HepG2 (cell line): ENCODE data around the gene ENTPD6. TPM values are rescaled to one million over a fixed set of nuclear protein-coding genes. Genes with fewer than 3 reads are reported as not detected.

Source experiments
- ARHGAP35 ChIP-seq: sonication (generic); formaldehyde crosslinking; IDR thresholded peaks from 2 replicates; pipeline ENCODE4 v1.9.0; 2022; ENCODE audit warnings: mild to moderate bottlenecking, inconsistent platforms, moderate library complexity, missing genetic modification reagents, borderline replicate concordance
- ATF5 ChIP-seq: sonication (generic); formaldehyde crosslinking; IDR thresholded peaks from 2 replicates; pipeline ENCODE4 v1.4.0; 2020; ENCODE audit warnings: mild to moderate bottlenecking, low read depth, missing genetic modification reagents
- DMTF1 ChIP-seq: sonication (generic); formaldehyde crosslinking; IDR thresholded peaks from 2 replicates; pipeline ENCODE4 v1.4.0; 2020; ENCODE audit warnings: mild to moderate bottlenecking, missing genetic modification reagents
- FUBP1 ChIP-seq: sonication (generic); formaldehyde crosslinking; IDR thresholded peaks from 2 replicates; pipeline ENCODE4 v1.5.1; 2020; ENCODE audit warnings: missing genetic modification reagents, mild to moderate bottlenecking, borderline replicate concordance
- GMEB1 ChIP-seq: sonication (generic); formaldehyde crosslinking; IDR thresholded peaks from 2 replicates; pipeline ENCODE4 v1.5.1; 2020; ENCODE audit warnings: missing genetic modification reagents, mild to moderate bottlenecking, borderline replicate concordance
- HNRNPK ChIP-seq: fragments of 200-400 bp; formaldehyde crosslinking; IDR thresholded peaks from 2 replicates; pipeline ENCODE4 v1.6.1; 2018; ENCODE audit warnings: low read length, low read depth, moderate library complexity, mild to moderate bottlenecking; ENCODE audit not compliant: poor library complexity, severe bottlenecking
- MBNL3 ChIP-seq: fragments of 250-450 bp; sonication (Bioruptor Pico); conservative IDR thresholded peaks from 2 replicates; pipeline ENCODE4 v1.8.0; 2022; ENCODE audit warnings: mild to moderate bottlenecking, inconsistent platforms
- MEIS2 ChIP-seq: sonication (generic); formaldehyde crosslinking; IDR thresholded peaks from 2 replicates; pipeline ENCODE4 v1.9.0; 2021; ENCODE audit warnings: mild to moderate bottlenecking, missing genetic modification reagents
- ONECUT2 ChIP-seq: sonication (generic); formaldehyde crosslinking; IDR thresholded peaks from 2 replicates; pipeline ENCODE4 v1.4.0; 2020; ENCODE audit warnings: missing genetic modification reagents
- PBX3 ChIP-seq: sonication (generic); formaldehyde crosslinking; IDR thresholded peaks from 2 replicates; pipeline ENCODE4 v1.8.1; 2023; ENCODE audit warnings: missing genetic modification reagents, inconsistent platforms, borderline replicate concordance
- TFDP1 ChIP-seq: IDR thresholded peaks from 2 replicates; pipeline ENCODE4 v1.6.1; 2016; ENCODE audit warnings: missing compliant biosample characterization, missing genetic modification reagents, borderline replicate concordance
- XRCC5 ChIP-seq: fragments of 200-400 bp; formaldehyde crosslinking; optimal IDR thresholded peaks from 2 replicates; pipeline ENCODE3; 2017; ENCODE audit warnings: mild to moderate bottlenecking, low read length
- ZBTB3 ChIP-seq: sonication (generic); formaldehyde crosslinking; IDR thresholded peaks from 2 replicates; pipeline ENCODE4 v1.4.0; 2020; ENCODE audit warnings: low read depth, mild to moderate bottlenecking, moderate library complexity, missing genetic modification reagents, borderline replicate concordance
- ZNF350 ChIP-seq: sonication (generic); formaldehyde crosslinking; IDR thresholded peaks from 2 replicates; pipeline ENCODE4 v1.4.0; 2020; ENCODE audit warnings: mild to moderate bottlenecking, low read depth, missing genetic modification reagents, borderline replicate concordance
- ZNF460 ChIP-seq: sonication (generic); formaldehyde crosslinking; IDR thresholded peaks from 2 replicates; pipeline ENCODE4 v1.5.1; 2020; ENCODE audit warnings: missing genetic modification reagents, mild to moderate bottlenecking, borderline replicate concordance
- ZNF484 ChIP-seq: sonication (generic); formaldehyde crosslinking; IDR thresholded peaks from 2 replicates; pipeline ENCODE4 v1.5.1; 2020; ENCODE audit warnings: mild to moderate bottlenecking, low read depth, missing genetic modification reagents, borderline replicate concordance
- ZNF547 ChIP-seq: sonication (generic); formaldehyde crosslinking; IDR thresholded peaks from 2 replicates; pipeline ENCODE4 v1.5.1; 2020; ENCODE audit warnings: mild to moderate bottlenecking, missing genetic modification reagents
- ZNF773 ChIP-seq: sonication (generic); formaldehyde crosslinking; IDR thresholded peaks from 2 replicates; pipeline ENCODE4 v1.4.0; 2020; ENCODE audit warnings: missing genetic modification reagents, borderline replicate concordance
- polyA plus RNA-seq, 8 experiments: library from polyadenylated mRNA; depleted of rRNA in 3 of 8; stranded (reverse) in 7 of 8; unstranded in 1 of 8; fragments of >200 nt; fragmentation: Illumina TruSeq in 4 of 8; extraction: Trizol in 4 of 8; gene quantifications; 2 replicates each; pipeline versions ENCODE4 v1.2.1 to v1.2.3, GENCODE V29; 2011 to 2016; ENCODE audit warnings: low read depth in 4 of 8, missing spikeins in 1 of 8, mixed read lengths in 1 of 8; ENCODE audit not compliant: insufficient read depth in 1 of 8
- total RNA-seq, 5 experiments: library from RNA; depleted of rRNA; stranded (reverse); fragments of >200 nt; fragmentation: Illumina TruSeq; extraction: Trizol; gene quantifications; 2 replicates each; pipeline ENCODE4 v1.2.3, GENCODE V29; 2016; ENCODE audit warnings: low read depth in 1 of 5

Gene ENTPD6
- total and polyA plus RNA-seq, 2 of the 13 experiments (the other 11 are each of a cell fraction or from before 2014, with no cell fraction given): 164 to 172 TPM

GRCh38 chr20:25195962-25196785 lies 662 bp downstream of the ENTPD6 start (continued):
- 0 out of 2 replicates have a peak, but pooled peaks have one; percentile 2 for TF ChIP-seq PBX3
- no peak; the same call in 1 of the 2 replicates for TF ChIP-seq MEIS2
- no peak for TF ChIP-seq ZNF484 (CRISPR knock-in tag)
- TF ChIP-seq DMTF1: no peak
- TF ChIP-seq ONECUT2 (CRISPR knock-in tag): no peak
- no peak for TF ChIP-seq ZNF460
- no peak for TF ChIP-seq TFDP1 (CRISPR knock-in tag)
- no peak for TF ChIP-seq HNRNPK
- TF ChIP-seq ZNF350 (CRISPR knock-in tag): no peak
- peak; percentile 54 for TF ChIP-seq XRCC5
- TF ChIP-seq ZNF773: peak; percentile 33; the same call in 1 of the 2 replicates
- no peak for TF ChIP-seq GMEB1 (CRISPR knock-in tag)
- TF ChIP-seq MBNL3 (CRISPR knock-in tag): no peak
- TF ChIP-seq ARHGAP35 (CRISPR knock-in tag): no peak; the same call in 1 of the 2 replicates
- TF ChIP-seq ATF5 (CRISPR knock-in tag): no peak
- TF ChIP-seq ZNF547 (CRISPR knock-in tag): no peak
- no peak for TF ChIP-seq ZBTB3 (CRISPR knock-in tag)
- TF ChIP-seq FUBP1 (CRISPR knock-in tag): no peak
